BLaER1 treated with 17β-estradiol and CSF1 and Interleukin-3, amounts not matched to agents 10 nM and 100 nM (cell line): ENCODE results near the gene OCA2.

Experiments
- H3K27ac ChIP-seq, 11 experiments: shearing (Covaris generic); formaldehyde crosslinking; 2 replicates each; pipeline ENCODE4 v1.8.1; 2022
- H3K27me3 ChIP-seq, 11 experiments: shearing (Covaris generic); formaldehyde crosslinking; 2 replicates each; pipeline ENCODE4 v1.8.1; 2022
- H3K36me3 ChIP-seq, 11 experiments: shearing (Covaris generic); formaldehyde crosslinking; 2 replicates each; pipeline ENCODE4 v1.8.1; 2022
- H3K4me1 ChIP-seq, 10 experiments: shearing (Covaris generic); formaldehyde crosslinking; 2 replicates each; pipeline ENCODE4 v1.8.1; 2022
- H3K4me2 ChIP-seq, 11 experiments: shearing (Covaris generic); formaldehyde crosslinking; 2 replicates each; pipeline ENCODE4 v1.8.1; 2022
- H3K4me3 ChIP-seq, 10 experiments: shearing (Covaris generic); formaldehyde crosslinking; 2 replicates each; pipeline ENCODE4 v1.8.1; 2022
- H3K9ac ChIP-seq, 11 experiments: shearing (Covaris generic); formaldehyde crosslinking; 2 replicates each; pipeline ENCODE4 v1.8.1; 2022
- H3K9me3 ChIP-seq, 11 experiments: shearing (Covaris generic); formaldehyde crosslinking; replicated peaks in 1 of 11; 2 replicates each; pipeline ENCODE4 v1.8.1; 2022
- H4K20me1 ChIP-seq, 11 experiments: shearing (Covaris generic); formaldehyde crosslinking; 2 replicates each; pipeline ENCODE4 v1.8.1; 2022
- Cebpa-rat ChIP-seq, 11 experiments: shearing (Covaris generic); IDR thresholded peaks; 2 replicates each; pipeline ENCODE4 v1.8.1; 2022

The OCA2 gene

GRCh38 chr15:28115871-28116270, 16.8 kb upstream of the OCA2 start:
- Histone ChIP-seq H4K20me1 (peaks cover 0 to 51% (median 2%) of the 10 kb centered on the region in 11 experiments; a peak in 9 of 22 replicates), H3K9me3 (no peaks in the 10 kb centered on the region), H3K4me3 (no peak overlapping the region), H3K4me1 (peaks cover 0 to 7% (median 0%) of the 10 kb centered on the region in 10 experiments; a peak in 2 of 20 replicates), H3K9ac (no peak overlapping the region), H3K27ac (no peak overlapping the region), H3K36me3 (peaks cover 90 to 100% (median 96%) of the 10 kb centered on the region in 11 experiments), H3K27me3 (no peaks in the 10 kb centered on the region), H3K4me2 (no peak overlapping the region)
- no peak for TF ChIP-seq Cebpa-rat (IDR thresholded peaks at IDR 0.05)

GRCh38 chr15:28114721-28115622, 15.9 kb upstream of the OCA2 start:
- TF ChIP-seq Cebpa-rat (IDR thresholded peaks at IDR 0.05) = no peak
- Histone ChIP-seq H3K27ac (no peak overlapping the region), H3K27me3 (no peaks in the 10 kb centered on the region), H3K4me2 (no peak overlapping the region), H4K20me1 (peaks cover 0 to 60% (median 9%) of the 10 kb centered on the region in 11 experiments; a peak in 12 of 22 replicates), H3K9ac (no peak overlapping the region), H3K9me3 (no peaks in the 10 kb centered on the region), H3K4me3 (no peak overlapping the region), H3K4me1 (peaks cover 0 to 7% (median 0%) of the 10 kb centered on the region in 10 experiments; a peak in 2 of 20 replicates), H3K36me3 (peaks cover 81 to 94% (median 90%) of the 10 kb centered on the region in 11 experiments)

GRCh38 chr15:28114114-28114455, 15.0 kb upstream of the OCA2 start:
- H3K36me3 ChIP-seq = peaks cover 74 to 86% (median 82%) of the 10 kb centered on the region in 11 experiments
- no peak overlapping the region for H3K9ac ChIP-seq
- no peak overlapping the region for H3K4me3 ChIP-seq
- H3K27me3 ChIP-seq = peaks cover 0 to 3% (median 0%) of the 10 kb centered on the region in 11 experiments; a peak in 5 of 22 replicates
- H3K9me3 ChIP-seq = no peaks in the 10 kb centered on the region
- H3K4me1 ChIP-seq = peaks cover 0 to 7% (median 0%) of the 10 kb centered on the region in 10 experiments; a peak in 2 of 20 replicates
- H3K4me2 ChIP-seq = no peak overlapping the region
- peaks cover 0 to 68% (median 14%) of the 10 kb centered on the region in 11 experiments; a peak in 12 of 22 replicates for H4K20me1 ChIP-seq
- no peak overlapping the region for H3K27ac ChIP-seq
- no peak for TF ChIP-seq Cebpa-rat (IDR thresholded peaks at IDR 0.05)

- Histone ChIP-seq H3K36me3 (peaks cover 71 to 81% (median 76%) of the 10 kb centered on the region in 11 experiments), H4K20me1 (peaks cover 0 to 73% (median 14%) of the 10 kb centered on the region in 11 experiments; a peak in 12 of 22 replicates), H3K4me2 (no peak overlapping the region), H3K27me3 (peaks cover 2 to 8% (median 5%) of the 10 kb centered on the region in 11 experiments; a peak in 18 of 22 replicates), H3K9me3 (no peaks in the 10 kb centered on the region), H3K4me1 (peaks cover 0 to 7% (median 0%) of the 10 kb centered on the region in 10 experiments; a peak in 2 of 20 replicates), H3K27ac (no peak overlapping the region), H3K4me3 (no peak overlapping the region), H3K9ac (no peak overlapping the region)
- TF ChIP-seq Cebpa-rat (IDR thresholded peaks at IDR 0.05) = no peak
These were observed 14.4 kb upstream of the OCA2 start for GRCh38 chr15:28113394-28114113.

GRCh38 chr15:28112962-28113361, 13.8 kb upstream of the OCA2 start:
- Histone ChIP-seq H3K4me3 (no peak overlapping the region), H4K20me1 (peaks cover 0 to 79% (median 14%) of the 10 kb centered on the region in 11 experiments; a peak in 12 of 22 replicates), H3K4me1 (peaks cover 0 to 8% (median 0%) of the 10 kb centered on the region in 10 experiments; a peak in 4 of 20 replicates), H3K4me2 (no peak overlapping the region), H3K9ac (no peak overlapping the region), H3K27ac (no peak overlapping the region), H3K27me3 (peaks cover 8 to 14% (median 11%) of the 10 kb centered on the region in 11 experiments), H3K36me3 (peaks cover 66 to 75% (median 70%) of the 10 kb centered on the region in 11 experiments), H3K9me3 (no peaks in the 10 kb centered on the region)
- TF ChIP-seq Cebpa-rat (IDR thresholded peaks at IDR 0.05) = no peak

GRCh38 chr15:28112101-28112760, 13.1 kb upstream of the OCA2 start:
- no peak overlapping the region for H3K4me2 ChIP-seq
- no peaks in the 10 kb centered on the region for H3K9me3 ChIP-seq
- peaks cover 0 to 86% (median 19%) of the 10 kb centered on the region in 11 experiments; a peak in 15 of 22 replicates for H4K20me1 ChIP-seq
- H3K9ac ChIP-seq = no peak overlapping the region
- peaks cover 59 to 68% (median 63%) of the 10 kb centered on the region in 11 experiments for H3K36me3 ChIP-seq
- no peak overlapping the region for H3K27ac ChIP-seq
- H3K4me1 ChIP-seq = peaks cover 6 to 9% (median 7%) of the 10 kb centered on the region in 10 experiments; a peak in 19 of 20 replicates
- H3K4me3 ChIP-seq = no peak overlapping the region
- peaks cover 15 to 22% (median 18%) of the 10 kb centered on the region in 11 experiments for H3K27me3 ChIP-seq
- TF ChIP-seq Cebpa-rat (IDR thresholded peaks at IDR 0.05) = no peak

GRCh38 chr15:28111543-28111942, 12.4 kb upstream of the OCA2 start:
- Histone ChIP-seq H3K27ac (no peak overlapping the region), H3K4me2 (no peak overlapping the region), H3K36me3 (peaks cover 52 to 61% (median 56%) of the 10 kb centered on the region in 11 experiments), H3K4me1 (peaks cover 8 to 16% (median 14%) of the 10 kb centered on the region in 10 experiments), H3K9ac (no peak overlapping the region), H3K27me3 (peaks cover 22 to 28% (median 25%) of the 10 kb centered on the region in 11 experiments), H3K4me3 (no peak overlapping the region), H4K20me1 (peaks cover 0 to 86% (median 26%) of the 10 kb centered on the region in 11 experiments; a peak in 16 of 22 replicates), H3K9me3 (no peaks in the 10 kb centered on the region)
- no peak for TF ChIP-seq Cebpa-rat (IDR thresholded peaks at IDR 0.05)

GRCh38 chr15:28110481-28110881, 11.4 kb upstream of the OCA2 start:
- Histone ChIP-seq H3K4me3 (no peak overlapping the region), H3K9ac (no peak overlapping the region), H3K4me2 (no peak overlapping the region), H3K27ac (no peak overlapping the region), H4K20me1 (peaks cover 0 to 82% (median 29%) of the 10 kb centered on the region in 11 experiments; a peak in 16 of 22 replicates), H3K4me1 (peaks cover 14 to 25% (median 24%) of the 10 kb centered on the region in 10 experiments), H3K27me3 (peaks cover 33 to 39% (median 36%) of the 10 kb centered on the region in 11 experiments), H3K36me3 (peaks cover 42 to 50% (median 46%) of the 10 kb centered on the region in 11 experiments), H3K9me3 (no peaks in the 10 kb centered on the region)
- TF ChIP-seq Cebpa-rat (IDR thresholded peaks at IDR 0.05) = no peak
